Type B pancreatic cell (in vitro differentiated cells): ENCODE results near the gene FBXO2. TPM values are rescaled to one million over a fixed set of nuclear protein-coding genes. Genes with fewer than 3 reads are reported as not detected.

Source experiments
- DNase-seq: peaks from one replicate; pipeline ENCODE4 v3.0.0; 2021; ENCODE audit warnings: mixed read lengths; ENCODE audit not compliant: unreplicated experiment; ENCODE audit errors: extremely low spot score
- H3K27ac Mint-ChIP-seq: 2 replicates; pipeline ENCODE4 v1.8.0; 2021; ENCODE audit warnings: mild to moderate bottlenecking, mixed read lengths
- H3K27me3 Mint-ChIP-seq: 2 replicates; pipeline ENCODE4 v1.8.0; 2021; ENCODE audit warnings: mixed read lengths
- H3K36me3 Mint-ChIP-seq: 2 replicates; pipeline ENCODE4 v1.8.0; 2021; ENCODE audit warnings: mixed read lengths
- H3K4me1 Mint-ChIP-seq: one replicate; pipeline ENCODE4 v1.8.0; 2021; ENCODE audit warnings: mixed read lengths; ENCODE audit not compliant: unreplicated experiment
- H3K4me3 Mint-ChIP-seq: 2 replicates; pipeline ENCODE4 v1.8.0; 2021; ENCODE audit warnings: mild to moderate bottlenecking, mixed read lengths
- H3K9me3 Mint-ChIP-seq: 2 replicates; pipeline ENCODE4 v1.8.0; 2021; ENCODE audit warnings: mixed read lengths
- CTCF ChIP-seq: fragments of 200-600 bp; sonication (generic); conservative IDR thresholded peaks from 2 replicates; pipeline ENCODE4 v1.5.0; 2021; ENCODE audit warnings: antibody characterized with exemption, mild to moderate bottlenecking
- total RNA-seq: library from RNA; stranded (reverse); gene quantifications from 2 replicates; pipeline ENCODE4 v1.2.1, GENCODE V29; 2021; ENCODE audit warnings: low replicate concordance

Gene FBXO2
- total RNA-seq, 1 donor from 2014 or later = 7.4 TPM

GRCh38 chr1:11700601-11701467 is 46.6 kb upstream of the FBXO2 start:
- Mint-ChIP-seq H3K4me1 (peaks cover 19% of the 10 kb centered on the region), H3K36me3 (no peaks in the 10 kb centered on the region), H3K27ac (no peak overlapping the region), H3K9me3 (no peaks in the 10 kb centered on the region), H3K27me3 (peaks cover 13% of the 10 kb centered on the region), H3K4me3 (no peak overlapping the region)
- DNase-seq = no peak
- no peak for TF ChIP-seq CTCF

- Mint-ChIP-seq H3K27ac (no peak overlapping the region), H3K36me3 (no peaks in the 10 kb centered on the region), H3K27me3 (peaks cover 17% of the 10 kb centered on the region), H3K9me3 (no peaks in the 10 kb centered on the region), H3K4me3 (no peak overlapping the region), H3K4me1 (peaks cover 21% of the 10 kb centered on the region)
- no peak for DNase-seq
- TF ChIP-seq CTCF = no peak
These were observed 43.6 kb upstream of the FBXO2 start for GRCh38 chr1:11697893-11698210.

- no peak overlapping the region for H3K27ac Mint-ChIP-seq
- DNase-seq = no peak
- H3K9me3 Mint-ChIP-seq = no peaks in the 10 kb centered on the region
- H3K4me1 Mint-ChIP-seq = peaks cover 22% of the 10 kb centered on the region
- H3K27me3 Mint-ChIP-seq = peaks cover 22% of the 10 kb centered on the region
- H3K4me3 Mint-ChIP-seq = no peak overlapping the region
- no peak for TF ChIP-seq CTCF
- H3K36me3 Mint-ChIP-seq = no peaks in the 10 kb centered on the region
These were observed 43.1 kb upstream of the FBXO2 start for GRCh38 chr1:11697188-11697892.

- Mint-ChIP-seq H3K9me3 (no peaks in the 10 kb centered on the region), H3K27me3 (peaks cover 26% of the 10 kb centered on the region), H3K27ac (no peak overlapping the region), H3K4me3 (no peak overlapping the region), H3K36me3 (no peaks in the 10 kb centered on the region), H3K4me1 (peaks cover 16% of the 10 kb centered on the region)
- TF ChIP-seq CTCF = no peak
- DNase-seq = no peak
These were observed 41.6 kb upstream of the FBXO2 start for GRCh38 chr1:11695861-11696260.

- H3K27me3 Mint-ChIP-seq = peaks cover 36% of the 10 kb centered on the region
- peak overlapping the region; percentile 82 for H3K4me3 Mint-ChIP-seq
- no peaks in the 10 kb centered on the region for H3K9me3 Mint-ChIP-seq
- peak overlapping the region; percentile 14 for H3K27ac Mint-ChIP-seq
- TF ChIP-seq CTCF = no peak
- H3K4me1 Mint-ChIP-seq = peaks cover 21% of the 10 kb centered on the region
- no peak for DNase-seq
- no peaks in the 10 kb centered on the region for H3K36me3 Mint-ChIP-seq
These were observed 39.7 kb upstream of the FBXO2 start for GRCh38 chr1:11693917-11694316.
